Smooth muscle cell (in vitro differentiated cells): ENCODE results near the gene TRAPPC2B. TPM values are rescaled to one million over a fixed set of nuclear protein-coding genes. Genes with fewer than 3 reads are reported as not detected.

Experiments used
- DNase-seq: peaks from one replicate; lab custom pipeline; 2025; ENCODE audit not compliant: unreplicated experiment; lab: John Stamatoyannopoulos, UW
- H2AFZ ChIP-seq: fragments of 200-600 bp; sonication (generic); 2 replicates; pipeline ENCODE4 v1.6.0; 2016; ENCODE audit warnings: antibody characterized with exemption, low read depth, mild to moderate bottlenecking
- H3F3A ChIP-seq: fragments of 200-600 bp; sonication (generic); 2 replicates; pipeline ENCODE4 v1.6.0; 2017; ENCODE audit warnings: antibody characterized with exemption, low read depth
- H3K27ac ChIP-seq: fragments of 200-600 bp; sonication (generic); 2 replicates; pipeline ENCODE4 v1.5.1; 2016; ENCODE audit warnings: low read depth, mild to moderate bottlenecking
- H3K27me3 ChIP-seq: fragments of 200-600 bp; sonication (generic); 2 replicates; pipeline ENCODE4 v1.6.1; 2016; ENCODE audit warnings: low read depth, mild to moderate bottlenecking
- H3K36me3 ChIP-seq: fragments of 200-600 bp; sonication (generic); 2 replicates; pipeline ENCODE4 v1.5.1; 2016; ENCODE audit warnings: low read depth
- H3K4me1 ChIP-seq: fragments of 200-600 bp; sonication (generic); 2 replicates; pipeline ENCODE4 v1.5.1; 2016; ENCODE audit warnings: low read depth
- H3K4me2 ChIP-seq: fragments of 200-600 bp; sonication (generic); 2 replicates; pipeline ENCODE4 v1.6.0; 2016; ENCODE audit warnings: mild to moderate bottlenecking
- H3K4me3 ChIP-seq: fragments of 200-600 bp; sonication (generic); 2 replicates; pipeline ENCODE4 v1.5.1; 2016; ENCODE audit warnings: mild to moderate bottlenecking
- H3K79me2 ChIP-seq: fragments of 200-600 bp; sonication (generic); 2 replicates; pipeline ENCODE4 v1.6.0; 2016; ENCODE audit warnings: low read depth, mild to moderate bottlenecking
- H3K9ac ChIP-seq: fragments of 200-600 bp; sonication (generic); 2 replicates; pipeline ENCODE4 v1.6.0; 2016; ENCODE audit warnings: low read depth
- H3K9me3 ChIP-seq: fragments of 200-600 bp; sonication (generic); replicated peaks from 2 replicates; pipeline ENCODE4 v1.5.1; 2016; ENCODE audit warnings: low read depth
- H4K20me1 ChIP-seq: fragments of 200-600 bp; sonication (generic); 2 replicates; pipeline ENCODE4 v1.6.0; 2016; ENCODE audit warnings: low read depth
- CTCF ChIP-seq: fragments of 200-600 bp; sonication (generic); IDR thresholded peaks from 2 replicates; pipeline ENCODE4 v1.5.1; 2017; ENCODE audit warnings: borderline replicate concordance, mild to moderate bottlenecking, antibody characterized with exemption; ENCODE audit not compliant: insufficient read depth, poor library complexity, severe bottlenecking
- WGBS: methylation state at CpG from one replicate; pipeline ENCODE4 v1.1.7; 2016; ENCODE audit warnings: low lambda C conversion rate; 5-methylcytosine and 5-hydroxymethylcytosine counted together
- polyA plus RNA-seq: library from polyadenylated mRNA; unstranded; fragments of >200 nt; fragmentation: Nextera tagmentation; extraction: Ambion mirVana; gene quantifications from 2 replicates; pipeline ENCODE4 v1.2.1, GENCODE V29; 2016
- total RNA-seq: library from RNA; depleted of rRNA; stranded (reverse); fragments of >200 nt; gene quantifications from 2 replicates; pipeline ENCODE4 v1.2.3, GENCODE V29; 2014

Gene TRAPPC2B
- total and polyA plus RNA-seq, 2 experiments from 2014 or later: 25.4 to 36.3 TPM

- no peak overlapping the region for H3K27ac ChIP-seq
- no peaks in the 10 kb centered on the region for H3K27me3 ChIP-seq
- peaks cover 26% of the 10 kb centered on the region for H4K20me1 ChIP-seq
- peaks cover 36% of the 10 kb centered on the region for H3K79me2 ChIP-seq
- H2AFZ ChIP-seq: no peak overlapping the region
- peaks cover 20% of the 10 kb centered on the region for H3K36me3 ChIP-seq
- H3K9me3 ChIP-seq: no peaks in the 10 kb centered on the region
- WGBS: 97% methylated on average over 5 of the region's 5 CpGs
- no peak overlapping the region for H3K4me2 ChIP-seq
- peaks cover 8% of the 10 kb centered on the region for H3K4me1 ChIP-seq
- DNase-seq: no peak
- H3K4me3 ChIP-seq: no peak overlapping the region
- H3K9ac ChIP-seq: no peak overlapping the region
- H3F3A ChIP-seq: no peaks in the 10 kb centered on the region
- TF ChIP-seq CTCF: no peak
Measured at GRCh38 chr19:57395710-57396109, 32.4 kb downstream of the TRAPPC2B start.

GRCh38 chr19:57398868-57399267 lies 35.5 kb downstream of the TRAPPC2B start:
- H2AFZ ChIP-seq: no peak overlapping the region
- no peak for TF ChIP-seq CTCF
- no peak overlapping the region for H3K4me2 ChIP-seq
- no peaks in the 10 kb centered on the region for H3K4me1 ChIP-seq
- H3K9ac ChIP-seq: no peak overlapping the region
- peaks cover 2% of the 10 kb centered on the region for H4K20me1 ChIP-seq
- over 99% methylated on average over 5 of the region's 5 CpGs for WGBS
- H3F3A ChIP-seq: no peaks in the 10 kb centered on the region
- H3K4me3 ChIP-seq: no peak overlapping the region
- DNase-seq: no peak
- H3K27ac ChIP-seq: no peak overlapping the region
- H3K36me3 ChIP-seq: peaks cover 20% of the 10 kb centered on the region
- H3K27me3 ChIP-seq: no peaks in the 10 kb centered on the region
- H3K79me2 ChIP-seq: peaks cover 8% of the 10 kb centered on the region
- H3K9me3 ChIP-seq: no peaks in the 10 kb centered on the region

- DNase-seq: no peak
- Histone ChIP-seq H3K9ac (no peak overlapping the region), H3K9me3 (no peaks in the 10 kb centered on the region), H3K4me2 (no peak overlapping the region), H3K27me3 (no peaks in the 10 kb centered on the region), H2AFZ (no peak overlapping the region), H3F3A (no peaks in the 10 kb centered on the region), H3K79me2 (no peaks in the 10 kb centered on the region), H3K36me3 (peaks cover 12% of the 10 kb centered on the region), H3K4me1 (no peaks in the 10 kb centered on the region), H3K27ac (no peak overlapping the region), H3K4me3 (no peak overlapping the region), H4K20me1 (peaks cover 2% of the 10 kb centered on the region)
- WGBS: 94% methylated on average over 9 of the region's 9 CpGs
- no peak for TF ChIP-seq CTCF
Measured at GRCh38 chr19:57403737-57404563, 40.6 kb downstream of the TRAPPC2B start.

- H3K27me3 ChIP-seq: no peaks in the 10 kb centered on the region
- no peaks in the 10 kb centered on the region for H3K36me3 ChIP-seq
- H3K4me3 ChIP-seq: no peak overlapping the region
- peaks cover 5% of the 10 kb centered on the region for H3K79me2 ChIP-seq
- no peaks in the 10 kb centered on the region for H3F3A ChIP-seq
- no peak overlapping the region for H3K4me2 ChIP-seq
- no peaks in the 10 kb centered on the region for H4K20me1 ChIP-seq
- WGBS: 19% methylated on average over 8 of the region's 8 CpGs
- TF ChIP-seq CTCF: peak; percentile 70
- no peak overlapping the region for H3K9ac ChIP-seq
- no peak overlapping the region for H2AFZ ChIP-seq
- no peak overlapping the region for H3K27ac ChIP-seq
- no peaks in the 10 kb centered on the region for H3K9me3 ChIP-seq
- no peaks in the 10 kb centered on the region for H3K4me1 ChIP-seq
- DNase-seq: peak; percentile 3
Measured at GRCh38 chr19:57406516-57407123, 43.3 kb downstream of the TRAPPC2B start.
